Esophagus muscularis mucosa (tissue), 4 donors: ENCODE results near the gene ARCN1. TPM values are rescaled to one million over a fixed set of nuclear protein-coding genes. Genes with fewer than 3 reads are reported as not detected.
A peak's percentile ranks its signal among the peaks of the same experiment; 100 is the strongest.

Source experiments
- DNase-seq: peaks from one replicate; pipeline ENCODE4 v3.0.0-alpha.2; 2017; ENCODE audit errors: extremely low spot score
- H3K27ac ChIP-seq, 4 donors: fragments of 200-600 bp; sonication (generic); replicated peaks in 1 of 4; 1 replicate in 3 of 4; 2 replicates in 1 of 4; pipeline ENCODE4 v1.5.1; 2016 to 2019; ENCODE audit warnings: mild to moderate bottlenecking in 1 of 4
- H3K27me3 ChIP-seq, 4 donors: fragments of 200-600 bp; sonication (generic); one replicate each; pipeline versions ENCODE4 v1.5.1 to v1.6.0; 2016 to 2019
- H3K36me3 ChIP-seq, 4 donors: fragments of 200-600 bp; sonication (generic); one replicate each; pipeline ENCODE4 v1.5.1; 2016 to 2019
- H3K4me1 ChIP-seq, 4 donors: fragments of 200-600 bp; sonication (generic); one replicate each; pipeline ENCODE4 v1.5.1; 2016 to 2019
- H3K4me3 ChIP-seq, 4 donors: fragments of 200-600 bp; sonication (generic); 1 replicate in 2 of 4; 2 replicates in 2 of 4; pipeline ENCODE4 v1.5.1; 2016 to 2019; ENCODE audit warnings: mild to moderate bottlenecking in 4 of 4, moderate library complexity in 1 of 4
- H3K9me3 ChIP-seq, 4 donors: fragments of 200-600 bp; sonication (generic); 1 replicate in 3 of 4; 2 replicates in 1 of 4; pipeline ENCODE4 v1.5.1; 2016 to 2019
- EP300 ChIP-seq: sonication (generic); formaldehyde crosslinking; IDR thresholded peaks from one replicate; pipeline ENCODE4 v1.6.1; 2017; ENCODE audit warnings: antibody characterized with exemption
- POLR2A ChIP-seq: fragments of 450-650 bp; IDR thresholded peaks from one replicate; pipeline ENCODE4 v1.6.1; 2017; ENCODE audit warnings: antibody characterized with exemption, moderate library complexity, mild to moderate bottlenecking, low read depth
- POLR2AphosphoS5 ChIP-seq, 2 donors: sonication (generic); formaldehyde crosslinking; IDR thresholded peaks; one replicate each; pipeline ENCODE4 v1.6.1; 2017; ENCODE audit warnings: antibody characterized with exemption in 2 of 2
- WGBS: methylation state at CpG from one replicate; pipeline ENCODE4 v1.1.5; 2018; 5-methylcytosine and 5-hydroxymethylcytosine counted together
- intact Hi-C: fragments of 100-400 bp; cut with DNase I; formaldehyde crosslinking; loops from one replicate; pipeline ENCODE4 v1.15.1; 2023
- total RNA-seq, 4 donors: library from RNA; depleted of rRNA; stranded (reverse); fragments of >200 nt; gene quantifications; one replicate each; pipeline versions ENCODE4 v1.1.0 to v1.2.1, GENCODE V29; 2016
- TF ChIP-seq, protein P1 (sequence below), 3 experiments: fragments of 200-600 bp in 2 of 3; fragments of 450-650 bp in 1 of 3; sonication (generic) in 2 of 3; IDR thresholded peaks; one replicate each; pipeline ENCODE4 v1.5.1; 2017 to 2019; ENCODE audit warnings: antibody characterized with exemption in 3 of 3, mild to moderate bottlenecking in 2 of 3, moderate library complexity in 1 of 3

ARCN1 gene
- total RNA-seq, 4 donors from 2014 or later: 83.9 to 115 (median 102) TPM

DNA sequence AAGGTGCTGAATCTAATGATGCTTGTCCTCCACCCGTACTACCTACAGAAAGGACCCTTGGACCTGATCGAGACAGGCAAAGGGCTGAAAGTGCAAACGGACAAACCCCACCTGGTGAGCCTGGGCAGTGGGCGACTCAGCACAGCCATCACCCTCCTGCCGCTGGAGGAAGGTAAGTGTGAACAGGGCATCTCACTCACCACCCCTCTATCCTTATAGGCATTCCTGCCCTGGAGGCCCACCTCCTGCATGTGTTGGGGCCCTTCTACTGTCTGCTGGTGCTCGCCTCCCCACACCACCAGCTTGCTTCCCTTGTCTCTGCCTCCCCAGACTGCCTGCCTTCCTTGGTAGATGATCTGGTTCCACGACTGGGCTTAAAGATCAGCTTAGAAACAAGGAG lies 42.3 kb downstream of the ARCN1 start:
- H3K27ac ChIP-seq: peak overlapping the region in 2 of 4 donors; percentile 8 to 72

DNA sequence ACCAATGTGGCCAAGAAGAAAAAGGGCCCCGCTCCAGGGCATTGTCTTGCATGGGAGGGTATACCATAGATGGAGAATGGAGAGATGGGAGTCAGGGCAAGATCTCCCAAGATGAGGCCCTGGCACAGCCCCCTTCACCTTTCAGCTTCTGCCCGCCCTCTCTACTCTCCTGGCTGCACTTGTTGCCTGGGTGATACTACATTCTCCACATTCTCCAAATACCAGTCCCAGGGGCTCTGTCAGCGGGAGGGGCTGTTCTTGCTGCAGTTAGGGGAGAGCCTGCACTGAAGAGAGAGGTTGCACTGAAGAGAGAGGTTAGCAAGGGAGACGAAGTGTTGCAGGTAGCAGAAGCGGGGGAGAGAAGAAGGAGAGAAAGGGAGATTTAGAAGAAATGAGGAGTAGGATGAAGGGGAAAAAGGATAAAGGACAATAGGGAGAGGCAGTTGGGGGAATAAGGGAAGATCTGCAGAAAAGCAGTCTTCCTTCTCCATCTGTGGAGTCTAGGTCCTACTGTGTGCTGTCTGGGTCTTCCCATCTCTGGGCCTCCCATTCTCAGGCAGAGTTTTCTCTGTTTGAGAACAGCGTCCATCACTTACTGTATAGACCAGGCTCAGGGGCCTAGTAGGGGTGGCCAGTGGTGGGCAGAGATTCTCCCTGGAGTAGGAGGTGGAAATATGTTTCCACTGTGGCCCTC lies 43.2 kb downstream of the ARCN1 start:
- peaks cover 61 to 96% (median 85%) of the 10 kb centered on the region in 4 donors for H3K4me1 ChIP-seq
- no peak for DNase-seq
- intact Hi-C loops: no loop called here
- no peaks in the 10 kb centered on the region for H3K9me3 ChIP-seq
- no peaks in the 10 kb centered on the region for H3K27me3 ChIP-seq
- no peak overlapping the region for H3K27ac ChIP-seq
- TF ChIP-seq POLR2A (no peak), POLR2AphosphoS5 (IDR thresholded peaks at IDR 0.05) (no peak)
- TF ChIP-seq, protein P1, sequence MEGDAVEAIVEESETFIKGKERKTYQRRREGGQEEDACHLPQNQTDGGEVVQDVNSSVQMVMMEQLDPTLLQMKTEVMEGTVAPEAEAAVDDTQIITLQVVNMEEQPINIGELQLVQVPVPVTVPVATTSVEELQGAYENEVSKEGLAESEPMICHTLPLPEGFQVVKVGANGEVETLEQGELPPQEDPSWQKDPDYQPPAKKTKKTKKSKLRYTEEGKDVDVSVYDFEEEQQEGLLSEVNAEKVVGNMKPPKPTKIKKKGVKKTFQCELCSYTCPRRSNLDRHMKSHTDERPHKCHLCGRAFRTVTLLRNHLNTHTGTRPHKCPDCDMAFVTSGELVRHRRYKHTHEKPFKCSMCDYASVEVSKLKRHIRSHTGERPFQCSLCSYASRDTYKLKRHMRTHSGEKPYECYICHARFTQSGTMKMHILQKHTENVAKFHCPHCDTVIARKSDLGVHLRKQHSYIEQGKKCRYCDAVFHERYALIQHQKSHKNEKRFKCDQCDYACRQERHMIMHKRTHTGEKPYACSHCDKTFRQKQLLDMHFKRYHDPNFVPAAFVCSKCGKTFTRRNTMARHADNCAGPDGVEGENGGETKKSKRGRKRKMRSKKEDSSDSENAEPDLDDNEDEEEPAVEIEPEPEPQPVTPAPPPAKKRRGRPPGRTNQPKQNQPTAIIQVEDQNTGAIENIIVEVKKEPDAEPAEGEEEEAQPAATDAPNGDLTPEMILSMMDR (IDR thresholded peaks at IDR 0.05): no peak
- WGBS: 73% methylated on average over 6 of the region's 6 CpGs
- H3K4me3 ChIP-seq: no peak overlapping the region
- peaks cover 19 to 55% (median 45%) of the 10 kb centered on the region in 4 donors for H3K36me3 ChIP-seq

More for the DNA sequence above, 42.3 kb downstream of the ARCN1 start:
- Histone ChIP-seq H3K27me3 (no peaks in the 10 kb centered on the region), H3K4me3 (no peak overlapping the region), H3K4me1 (peaks cover 55 to 96% (median 84%) of the 10 kb centered on the region in 4 donors), H3K36me3 (peaks cover 19 to 50% (median 45%) of the 10 kb centered on the region in 4 donors), H3K9me3 (no peaks in the 10 kb centered on the region)
- TF ChIP-seq POLR2AphosphoS5 (IDR thresholded peaks at IDR 0.05) (no peak), EP300 (no peak), POLR2A (no peak)
- TF ChIP-seq, protein P1 (IDR thresholded peaks at IDR 0.05): no peak
- no peak for DNase-seq
- 82% methylated on average over 7 of the region's 7 CpGs for WGBS
- intact Hi-C loops: no loop called here

DNA sequence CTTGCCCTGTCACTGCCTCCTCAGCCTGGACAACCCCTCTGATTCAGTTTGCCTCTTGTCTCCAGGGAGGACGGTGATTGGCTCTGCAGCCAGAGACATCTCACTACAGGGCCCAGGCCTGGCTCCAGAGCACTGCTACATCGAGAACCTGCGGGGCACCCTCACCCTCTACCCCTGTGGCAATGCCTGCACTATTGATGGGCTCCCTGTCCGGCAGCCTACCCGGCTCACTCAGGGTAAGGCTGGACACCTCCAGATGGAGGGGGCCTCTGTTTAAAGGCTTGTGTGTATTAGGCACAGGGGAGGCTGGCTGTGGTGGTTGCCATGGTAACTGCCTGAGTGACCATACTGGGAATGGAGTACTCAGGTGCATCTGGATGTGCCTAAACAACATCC lies 43.8 kb downstream of the ARCN1 start:
- Histone ChIP-seq H3K9me3 (no peaks in the 10 kb centered on the region), H3K4me1 (peaks cover 61 to 96% (median 85%) of the 10 kb centered on the region in 4 donors), H3K4me3 (no peak overlapping the region), H3K27ac (peak overlapping the region in 1 of 4 donors; percentile 87), H3K36me3 (peaks cover 19 to 55% (median 45%) of the 10 kb centered on the region in 4 donors), H3K27me3 (no peaks in the 10 kb centered on the region)
- TF ChIP-seq POLR2AphosphoS5 (IDR thresholded peaks at IDR 0.05) (no peak), POLR2A (no peak), EP300 (no peak)
- TF ChIP-seq, protein P1 (IDR thresholded peaks at IDR 0.05): no peak
- intact Hi-C loops: no loop called here
- DNase-seq: no peak
- 66% methylated on average over 2 of the region's 5 CpGs for WGBS

DNA sequence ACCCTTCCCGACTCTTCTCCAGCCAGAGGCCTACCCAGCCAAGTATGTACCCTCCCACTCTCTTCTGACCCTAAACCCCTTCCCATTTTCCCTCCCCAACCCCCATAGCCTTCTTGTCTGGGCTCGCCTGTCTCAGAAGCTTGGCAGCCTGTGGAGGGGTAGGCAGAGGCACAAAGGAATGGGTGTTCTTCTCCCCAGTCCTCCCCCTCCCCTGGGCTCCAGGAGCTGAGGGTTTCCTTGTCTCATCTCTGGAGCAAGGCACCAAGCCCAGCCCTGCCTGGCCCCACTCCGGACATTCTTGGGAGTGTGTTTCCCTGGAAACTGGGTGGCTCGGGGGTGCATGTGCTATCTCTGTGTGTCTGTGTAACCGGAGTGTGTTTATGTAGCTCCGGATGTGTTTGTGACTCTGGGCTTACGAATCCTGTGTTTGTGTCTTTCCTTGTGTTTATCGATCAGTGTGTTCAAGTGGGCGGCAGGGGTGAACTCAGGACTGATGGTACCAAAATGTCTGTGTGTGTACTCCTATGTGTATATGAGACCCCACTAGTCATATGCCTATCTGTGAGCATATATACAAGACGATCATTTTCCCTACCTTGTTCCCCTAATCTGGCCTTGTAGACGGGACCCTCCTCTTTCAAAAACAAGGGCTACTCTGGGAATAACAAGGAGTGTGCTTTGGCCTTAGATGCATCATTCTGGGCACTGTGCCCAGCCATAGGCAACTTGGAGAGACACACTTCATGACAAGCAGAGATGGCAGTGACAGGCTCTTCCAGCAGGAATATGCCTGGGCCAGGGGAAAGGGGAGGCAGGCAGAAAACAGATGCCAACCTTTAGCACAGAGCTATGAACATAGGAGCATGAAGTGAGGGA lies 46.1 kb downstream of the ARCN1 start:
- intact Hi-C loops: no loop called here
- no peaks in the 10 kb centered on the region for H3K9me3 ChIP-seq
- H3K36me3 ChIP-seq: peaks cover 19 to 55% (median 43%) of the 10 kb centered on the region in 4 donors
- peak in 1 of 2 donors; percentile 36 for TF ChIP-seq POLR2AphosphoS5 (IDR thresholded peaks at IDR 0.05)
- TF ChIP-seq POLR2A: no peak
- H3K4me3 ChIP-seq: peak overlapping the region in 1 of 4 donors; percentile 8
- peaks cover 66 to 96% (median 87%) of the 10 kb centered on the region in 4 donors for H3K4me1 ChIP-seq
- no peak for DNase-seq
- no peaks in the 10 kb centered on the region for H3K27me3 ChIP-seq
- WGBS: 48% methylated on average over 10 of the region's 11 CpGs
- peak overlapping the region; percentile 87 to 92 (median 88) for H3K27ac ChIP-seq

DNA sequence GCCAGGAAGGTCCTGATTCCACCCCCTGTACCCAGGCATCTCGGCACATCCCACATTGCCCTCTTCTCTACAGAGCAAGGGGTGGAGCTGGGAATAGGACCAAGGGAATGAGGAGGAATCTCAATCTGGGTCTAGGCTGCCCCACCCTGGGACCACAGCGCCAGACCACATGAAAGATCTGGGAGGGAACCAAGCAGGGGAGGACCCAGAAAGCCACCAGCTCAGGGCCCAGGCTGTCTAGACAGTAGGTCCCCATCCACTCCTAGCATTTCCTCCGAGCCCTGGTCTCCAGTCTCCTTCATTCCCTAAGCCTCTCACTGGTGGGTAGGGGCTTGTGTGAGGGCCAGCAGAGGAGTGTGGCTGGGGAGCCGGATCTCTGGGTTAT lies 46.8 kb downstream of the ARCN1 start:
- H3K27ac ChIP-seq: peak overlapping the region; percentile 87 to 92 (median 88)
- intact Hi-C loops: no loop called here
- no peaks in the 10 kb centered on the region for H3K27me3 ChIP-seq
- TF ChIP-seq POLR2AphosphoS5 (IDR thresholded peaks at IDR 0.05) (peak in 1 of 2 donors; percentile 13), POLR2A (no peak)
- TF ChIP-seq, protein P1 (IDR thresholded peaks at IDR 0.05): no peak
- 41% methylated on average over 4 of the region's 4 CpGs for WGBS
- no peak for DNase-seq
- no peaks in the 10 kb centered on the region for H3K9me3 ChIP-seq
- H3K4me1 ChIP-seq: peaks cover 64 to 94% (median 85%) of the 10 kb centered on the region in 4 donors
- H3K36me3 ChIP-seq: peaks cover 19 to 49% (median 38%) of the 10 kb centered on the region in 4 donors
- H3K4me3 ChIP-seq: peak overlapping the region in 1 of 4 donors; percentile 8
